ENCODE measurements around the gene CENATAC. TPM values are rescaled to one million over a fixed set of nuclear protein-coding genes. Genes with fewer than 3 reads are reported as not detected.
A peak's percentile ranks its signal among the peaks of the same experiment; 100 is the strongest.
"Not testable (repeated sequence)": the region's sequence is repeated elsewhere in the genome, so short reads cannot be mapped to it uniquely, and the experiment has no call there.

CENATAC gene
- total RNA-seq, 1 donor from 2014 or later, result 8.5 TPM

DNA sequence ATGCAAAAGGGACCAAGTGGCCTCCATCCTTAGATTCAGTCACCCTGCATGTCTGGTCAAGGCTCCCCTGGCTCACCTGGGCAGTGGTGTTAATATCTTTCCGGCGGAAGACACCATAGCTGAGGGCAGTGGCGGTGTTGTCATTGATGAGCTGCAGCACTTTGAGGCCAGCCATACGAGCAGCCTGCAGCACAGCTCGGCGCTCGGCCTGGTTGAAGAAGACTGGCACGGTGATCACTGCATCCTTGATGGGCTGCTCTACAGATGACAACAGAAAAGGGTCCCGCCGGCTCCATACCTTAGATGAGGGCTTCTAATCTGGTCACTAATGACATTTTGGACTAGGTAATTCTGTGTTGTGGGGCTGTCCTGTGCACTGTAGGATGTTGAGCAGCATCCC is 56.5 kb downstream of the CENATAC start:
- no peak for DNase-seq (ENCODE audit: low read depth in 2 of 2)

DNA sequence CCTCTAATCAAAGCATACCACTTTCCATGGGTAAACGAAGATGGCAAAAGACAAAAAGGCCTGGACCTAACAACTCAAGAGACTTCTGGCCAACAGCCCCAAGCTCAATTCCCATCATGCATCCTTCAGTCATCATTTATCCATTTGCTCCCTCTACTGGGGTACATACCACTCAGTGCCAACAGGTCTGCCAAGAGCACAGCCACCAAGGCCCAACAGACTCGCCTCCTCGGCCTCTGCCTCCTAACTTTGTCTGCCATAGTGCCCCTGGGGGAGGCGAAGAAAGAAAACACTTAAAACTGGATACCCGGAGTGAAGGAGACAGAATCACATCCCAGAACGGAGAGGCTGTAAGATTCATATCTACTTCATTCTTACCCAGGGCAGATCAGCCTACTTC is 58.0 kb downstream of the CENATAC start:
- peak; percentile 47 to 58 for DNase-seq (ENCODE audit: low read depth in 2 of 2)

DNA sequence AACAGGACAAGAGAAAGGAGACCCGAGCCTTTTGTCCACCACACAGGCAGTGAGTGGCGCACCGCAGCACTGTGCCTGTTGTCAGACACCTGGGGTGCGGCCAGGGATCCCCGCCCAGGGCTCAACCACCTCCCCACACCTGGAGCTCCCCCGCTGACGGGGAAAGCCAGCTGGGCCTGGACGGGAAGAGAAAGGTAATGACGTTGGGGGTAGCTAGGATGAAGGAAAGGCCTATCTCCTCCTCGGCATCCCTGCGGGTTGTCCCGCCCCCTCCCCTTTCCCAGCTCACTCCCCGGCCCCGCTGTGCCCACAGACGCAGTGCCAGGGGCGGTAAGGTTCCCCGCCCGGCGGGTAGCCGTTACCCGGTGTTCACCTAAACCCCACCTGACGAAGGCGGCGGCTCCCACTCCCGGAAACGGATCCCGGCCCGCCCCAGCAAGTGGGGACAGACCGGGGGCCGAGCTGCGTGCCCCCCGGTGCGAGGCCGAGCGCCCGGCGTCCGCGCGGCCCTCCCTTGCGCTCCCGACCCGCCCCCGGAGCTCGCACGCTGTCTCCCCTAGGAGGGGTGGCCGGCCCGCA is 58.6 kb downstream of the CENATAC start:
- DNase-seq (ENCODE audit: low read depth in 2 of 2), result peak in 1 of 2 donors; percentile 39

DNA sequence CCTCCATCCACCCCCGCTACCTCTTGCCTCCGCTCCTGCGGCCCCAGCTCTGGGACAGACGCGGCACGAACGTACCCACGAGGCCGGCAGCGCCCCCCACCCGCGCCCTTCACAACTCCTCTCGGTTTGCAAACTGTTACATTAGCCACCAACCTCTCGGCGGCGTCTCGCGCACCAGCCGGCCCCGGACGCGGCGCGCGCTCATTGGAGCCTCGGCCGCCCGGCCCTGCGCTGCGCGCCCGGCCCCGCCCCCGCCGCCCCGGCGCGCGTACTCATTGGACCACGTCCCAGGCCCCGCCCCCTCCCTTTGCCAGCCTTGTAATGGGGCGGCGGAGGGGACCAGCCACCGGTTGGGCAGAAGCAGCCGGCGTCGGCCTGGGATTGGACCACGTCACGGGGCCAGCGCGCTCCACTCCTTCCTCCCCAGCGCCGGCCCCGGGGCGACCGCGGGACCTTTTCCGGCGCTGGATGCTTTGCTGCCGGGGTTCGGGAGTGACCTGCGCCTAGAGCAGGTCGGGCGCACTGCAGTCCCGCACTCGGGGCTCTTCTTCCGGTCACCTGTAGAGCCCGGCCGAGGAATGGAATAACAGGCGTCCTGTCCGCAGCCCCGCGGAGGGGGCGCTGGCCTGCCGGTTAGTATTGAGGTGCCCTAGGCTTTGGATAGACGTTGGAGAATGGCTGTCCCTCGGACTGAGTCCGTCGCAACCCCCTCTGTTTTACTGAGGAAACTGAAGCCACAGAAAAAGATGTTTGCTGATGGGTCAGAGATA is 59.2 kb downstream of the CENATAC start, which contains the start of gene HYOU1:
HYOU1 (minus strand) TSS at position 206 of the 770 bp plus-strand sequence. CDS start 1,045 bp downstream, outside the sequence.
- DNase-seq (ENCODE audit: low read depth in 2 of 2), result peak; percentile 97 to 98

- DNase-seq (ENCODE audit: low read depth in 2 of 2), result not testable (repeated sequence)
These were observed 61.2 kb downstream of the CENATAC start for GRCh38 chr11:119059128-119059527.

GRCh38 chr11:119061256-119061655 is 63.3 kb downstream of the CENATAC start:
- no peak for DNase-seq (ENCODE audit: low read depth in 2 of 2)

DNA sequence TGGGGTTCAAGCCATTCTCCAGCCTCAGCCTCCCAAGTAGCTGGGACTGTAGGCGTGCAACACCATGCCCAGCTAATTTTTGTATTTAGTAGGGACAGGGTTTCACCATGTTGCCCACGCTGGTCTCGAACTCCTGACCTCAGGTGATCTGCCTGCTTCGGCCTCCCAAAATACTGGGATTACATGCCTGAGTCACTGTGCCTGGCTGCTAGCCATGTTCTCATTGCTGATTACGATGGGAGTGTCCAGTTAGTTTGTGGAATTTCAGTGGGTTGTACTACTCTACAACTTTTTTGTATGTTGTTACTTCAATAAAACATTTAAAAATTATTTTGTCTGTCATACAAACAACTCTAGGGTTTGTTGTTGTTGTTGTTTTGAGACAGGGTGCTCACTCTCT is 64.8 kb downstream of the CENATAC start:
- peak; percentile 23 to 46 for DNase-seq (ENCODE audit: low read depth in 2 of 2)

GRCh38 chr11:119065369-119065768 is 67.4 kb downstream of the CENATAC start:
- DNase-seq (ENCODE audit: low read depth in 2 of 2), result peak; percentile 55 to 58

Other genes starting within 250 kb of the CENATAC start
- 71.0 and 77.4 TPM in 2 replicates for gene DDX6, start 207.0 kb upstream of the CENATAC start, total RNA-seq
- not detected in 2 replicates for gene CXCR5, start 114.2 kb upstream of the CENATAC start, total RNA-seq
- gene BCL9L, start 72.2 kb upstream of the CENATAC start, total RNA-seq, result 4.6 and 5.9 TPM in 2 replicates
- not detected in 2 replicates for gene UPK2, start 41.8 kb upstream of the CENATAC start, total RNA-seq
- not detected in 2 replicates for gene FOXR1, start 26.4 kb upstream of the CENATAC start, total RNA-seq
- gene RPS25, start 20.2 kb downstream of the CENATAC start, total RNA-seq, result 413 and 578 TPM in 2 replicates
- gene TRAPPC4, start 20.6 kb downstream of the CENATAC start, total RNA-seq, result 73.2 and 89.8 TPM in 2 replicates
- gene SLC37A4, start 32.7 kb downstream of the CENATAC start, total RNA-seq, result 9.9 and 10.2 TPM in 2 replicates
- 118 and 150 TPM in 2 replicates for gene HYOU1, start 59.1 kb downstream of the CENATAC start, total RNA-seq
- gene VPS11, start 69.7 kb downstream of the CENATAC start, total RNA-seq, result 17.0 and 23.4 TPM in 2 replicates
- 3.0 and 4.6 TPM in 2 replicates for gene HMBS, start 86.7 kb downstream of the CENATAC start, total RNA-seq
- 10.7 and 16.3 TPM in 2 replicates for gene DPAGT1, start 103.7 kb downstream of the CENATAC start, total RNA-seq
- 1.7 and 2.8 TPM in 2 replicates for gene C2CD2L, start 109.2 kb downstream of the CENATAC start, total RNA-seq
- gene HINFP, start 123.4 kb downstream of the CENATAC start, total RNA-seq, result 9.4 and 11.7 TPM in 2 replicates
- 0.22 TPM in 1 of 2 replicates, not detected in the other for gene ABCG4, start 150.9 kb downstream of the CENATAC start, total RNA-seq
- gene NLRX1, start 170.6 kb downstream of the CENATAC start, total RNA-seq, result 9.8 and 11.1 TPM in 2 replicates
- gene NHERF4, start 187.3 kb downstream of the CENATAC start, total RNA-seq, result not detected in 2 replicates
- 6.2 and 7.8 TPM in 2 replicates for gene CBL, start 208.2 kb downstream of the CENATAC start, total RNA-seq

Data from lung microvascular endothelial cell (primary cell).